Germinal center (tissue), 1 donor: ENCODE results near the gene MMP1.
A peak's percentile ranks its signal among the peaks of the same experiment; 100 is the strongest.

Source experiments
- DNase-seq: peaks from one replicate; pipeline ENCODE4 v3.0.0; 2012; ENCODE audit warnings: mixed read lengths, low spot score

The MMP1 gene

DNA sequence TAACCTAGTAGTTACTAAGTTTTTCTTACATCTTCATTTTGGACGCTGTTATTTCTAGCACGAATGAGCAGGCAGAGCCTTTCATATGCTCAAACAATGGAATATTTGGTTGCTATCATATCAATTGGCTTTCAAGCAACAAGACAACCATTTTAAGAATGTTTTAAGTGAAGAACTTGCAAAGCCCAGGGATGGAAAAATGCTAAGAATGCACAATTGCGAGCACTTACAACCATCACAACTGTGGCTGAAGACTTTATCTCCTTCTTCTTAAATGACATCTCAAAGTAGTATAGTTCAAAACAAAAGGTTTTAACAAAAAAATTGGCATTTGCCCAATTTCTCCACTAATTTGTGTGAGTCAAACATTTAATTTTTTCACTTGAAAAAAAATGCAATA is 8.3 kb upstream of the MMP1 start:
- no peak for DNase-seq

DNA sequence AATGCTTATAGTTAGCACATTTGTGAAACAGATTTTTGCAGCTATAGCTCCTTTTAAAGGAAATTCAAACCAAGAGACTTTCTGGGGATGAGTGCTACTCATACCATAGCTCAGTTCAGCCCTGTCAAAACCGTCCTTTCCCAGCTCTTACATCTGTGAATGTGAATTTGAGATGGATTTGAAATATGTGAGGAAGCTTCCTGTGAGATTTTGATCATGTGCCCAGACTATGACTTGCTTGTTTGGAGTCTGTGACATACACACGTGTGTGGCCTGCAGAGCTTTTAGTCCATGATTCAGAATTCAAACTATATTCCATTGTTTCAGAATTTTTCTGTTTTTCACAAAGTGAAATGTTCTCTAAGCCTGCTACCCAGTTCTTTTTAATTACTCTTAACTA is 4.4 kb upstream of the MMP1 start:
- DNase-seq = no peak

DNA sequence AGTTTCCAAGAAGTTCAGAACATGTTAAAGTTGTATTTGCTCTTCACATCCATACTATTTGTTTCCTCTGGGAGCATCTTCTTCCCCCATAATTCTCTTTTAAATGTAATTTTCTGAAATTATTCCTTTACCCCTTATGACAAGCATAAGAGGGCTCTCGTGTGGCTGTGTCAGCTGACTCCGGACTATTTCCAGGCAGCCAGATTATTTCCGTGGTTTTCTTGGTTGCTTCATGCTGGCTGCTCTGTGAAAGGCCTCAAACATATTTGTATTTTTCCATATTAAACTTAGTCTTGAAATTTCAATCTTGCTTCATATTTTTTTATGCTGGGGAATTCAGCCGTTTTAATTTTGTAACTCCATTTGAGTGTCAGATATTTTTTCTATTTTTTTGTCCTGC is 2.8 kb upstream of the MMP1 start:
- no peak for DNase-seq

DNA sequence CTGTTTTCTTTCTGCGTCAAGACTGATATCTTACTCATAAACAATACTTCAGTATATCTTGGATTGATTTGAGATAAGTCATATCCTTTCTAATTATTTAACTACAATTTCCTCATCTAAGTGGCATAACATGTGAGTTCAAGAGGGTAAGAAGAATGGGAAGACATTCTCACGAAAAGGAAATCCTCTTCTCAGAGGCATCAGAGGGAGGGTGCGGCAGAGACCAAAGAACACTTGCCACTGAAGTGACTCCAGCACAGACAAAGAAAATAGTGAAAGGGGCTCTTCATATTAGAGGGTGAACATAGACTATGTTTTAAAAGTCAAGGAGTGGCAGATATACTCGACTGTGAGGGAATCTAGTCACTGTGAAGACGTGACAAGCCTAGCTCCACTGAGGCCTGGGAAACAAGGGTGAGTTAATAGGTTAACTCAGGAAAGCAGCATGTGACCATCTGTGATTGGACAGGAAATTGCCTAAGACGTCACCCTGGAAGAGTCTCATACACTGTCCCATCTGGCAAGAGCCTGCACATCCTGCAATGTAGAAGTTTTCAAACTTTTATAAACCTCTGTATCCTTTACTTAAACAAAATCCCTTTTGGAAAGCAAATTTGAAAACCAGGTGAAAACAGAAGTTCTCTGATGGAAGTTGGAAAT is 1.9 kb upstream of the MMP1 start:
- no peak for DNase-seq

DNA sequence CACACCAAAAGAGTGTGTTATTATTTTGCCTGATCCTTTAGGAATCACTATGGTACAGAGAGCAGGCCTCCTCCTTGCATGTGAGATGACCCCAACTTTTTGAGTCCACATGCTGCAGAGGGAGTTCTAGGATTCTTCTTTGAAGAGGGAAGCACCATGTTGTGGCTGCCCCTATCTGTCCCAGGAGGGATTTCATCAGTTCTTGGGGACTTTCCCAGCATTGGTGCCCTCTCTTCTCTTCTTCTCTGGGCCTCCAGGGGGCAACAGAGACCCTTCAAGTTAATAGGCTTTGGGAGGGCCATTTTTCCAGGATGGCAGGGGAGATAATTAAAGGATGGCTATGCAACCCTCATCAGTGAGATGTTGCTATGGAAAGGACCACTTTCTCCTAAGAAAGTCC is 3.6 kb downstream of the MMP1 start:
- peak; percentile 48 for DNase-seq

DNA sequence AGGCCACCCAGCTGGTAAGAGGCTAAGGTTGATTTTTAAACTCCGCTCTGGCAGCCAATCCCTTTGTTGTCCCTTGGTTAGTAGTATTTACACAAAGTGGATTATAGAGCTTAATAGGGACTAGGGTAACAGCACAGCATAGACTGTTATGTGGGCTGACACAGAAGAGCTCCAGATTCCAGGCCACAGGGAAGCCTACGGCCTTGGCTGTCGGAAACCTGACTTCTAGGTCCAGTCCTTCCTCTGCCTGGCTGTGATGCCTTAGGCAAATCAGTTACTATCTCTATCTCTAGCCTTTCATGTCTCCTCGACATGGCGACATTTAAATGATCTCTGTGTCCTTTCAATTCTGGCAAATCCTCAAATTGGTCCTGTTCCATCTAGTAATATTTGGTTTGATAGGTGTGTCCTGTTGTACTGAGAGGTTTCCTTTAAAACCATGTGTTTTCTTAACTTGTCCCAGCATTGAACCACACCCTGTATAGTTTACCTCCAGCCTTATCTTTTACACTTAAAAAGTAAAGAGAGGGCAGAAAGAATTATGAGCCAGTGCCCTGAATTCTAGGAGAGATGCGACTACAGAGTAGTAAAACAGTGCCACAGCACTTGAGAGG is 4.2 kb downstream of the MMP1 start:
- no peak for DNase-seq

DNA sequence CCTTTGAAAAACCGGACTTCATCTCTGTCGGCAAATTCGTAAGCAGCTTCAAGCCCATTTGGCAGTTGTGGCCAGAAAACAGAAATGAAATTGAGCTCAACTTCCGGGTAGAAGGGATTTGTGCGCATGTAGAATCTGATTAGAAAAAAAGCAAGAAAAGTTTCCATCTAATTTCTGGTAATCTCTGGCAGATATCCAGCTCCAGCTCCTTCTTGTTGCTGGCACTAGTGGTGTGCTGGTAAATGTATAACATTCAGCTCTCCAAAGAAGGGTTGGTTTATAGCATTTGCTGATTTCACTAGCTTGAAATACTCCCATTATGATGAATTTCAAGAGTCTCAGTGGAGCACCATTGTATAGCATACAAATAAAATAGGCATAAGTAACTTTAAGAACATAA is 5.4 kb downstream of the MMP1 start:
- DNase-seq = no peak

DNA sequence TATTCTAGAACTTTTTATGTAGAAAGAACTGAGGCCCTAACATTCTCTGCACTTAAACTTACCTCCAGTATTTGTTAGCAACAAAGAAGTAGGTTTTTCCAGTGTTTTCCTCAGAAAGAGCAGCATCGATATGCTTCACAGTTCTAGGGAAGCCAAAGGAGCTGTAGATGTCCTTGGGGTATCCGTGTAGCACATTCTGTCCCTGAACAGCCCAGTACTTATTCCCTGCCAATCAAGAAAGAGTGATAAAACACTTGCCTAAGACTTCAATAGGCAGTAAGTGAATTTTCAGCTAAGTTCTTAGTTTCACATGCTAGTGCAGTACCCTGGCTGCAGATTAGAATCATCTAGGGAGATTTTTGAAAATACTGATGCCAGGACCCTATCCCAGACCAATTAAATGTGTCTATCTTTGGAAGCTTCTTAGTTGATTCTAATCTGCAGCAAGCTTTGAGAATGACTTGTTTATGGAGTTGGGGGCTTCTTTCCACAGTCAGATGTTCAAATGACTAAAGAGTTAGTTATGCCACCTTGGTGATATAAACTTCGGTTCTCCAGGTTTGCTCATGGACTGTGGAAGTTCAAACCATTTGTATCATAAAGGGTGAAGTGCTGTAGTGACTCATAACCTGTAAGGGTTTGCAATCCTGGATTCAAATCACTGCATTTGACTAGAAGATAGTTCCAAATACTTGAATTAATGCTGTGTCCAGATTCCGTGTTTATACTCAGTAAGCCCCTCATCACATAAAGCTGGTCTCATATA is 6.5 kb downstream of the MMP1 start:
- no peak for DNase-seq

DNA sequence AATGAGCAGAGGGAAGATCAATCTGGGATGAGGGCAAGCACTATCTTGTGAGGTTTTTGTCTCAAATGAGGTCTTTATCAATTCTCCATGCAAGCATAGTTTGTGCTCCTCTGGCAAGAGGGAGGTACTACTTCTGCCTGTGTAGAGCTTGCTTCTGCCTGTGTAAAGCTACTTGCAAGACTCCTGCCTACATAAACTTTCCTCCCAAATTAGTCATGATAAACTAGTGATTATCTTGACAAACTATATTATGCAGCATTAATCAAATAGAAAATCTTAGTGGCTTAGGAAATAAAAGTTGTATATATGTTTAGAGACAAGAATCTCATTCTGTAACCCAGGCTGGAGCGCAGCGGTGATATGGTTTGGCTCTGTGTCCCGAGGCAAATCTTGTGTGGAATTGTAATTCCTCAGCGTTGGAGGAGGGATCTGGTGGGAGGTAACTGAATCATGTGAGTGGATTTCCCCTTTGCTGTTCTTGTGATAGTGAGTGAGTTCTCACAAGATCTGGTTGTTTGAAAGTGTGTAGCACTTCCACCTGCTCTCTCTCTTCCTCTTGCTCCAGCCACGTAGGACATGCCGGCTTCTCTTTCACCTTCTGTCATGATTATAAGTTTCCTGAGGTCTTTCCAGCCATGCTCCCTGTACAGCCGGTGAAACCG is 9.5 kb downstream of the MMP1 start:
- no peak for DNase-seq

DNA sequence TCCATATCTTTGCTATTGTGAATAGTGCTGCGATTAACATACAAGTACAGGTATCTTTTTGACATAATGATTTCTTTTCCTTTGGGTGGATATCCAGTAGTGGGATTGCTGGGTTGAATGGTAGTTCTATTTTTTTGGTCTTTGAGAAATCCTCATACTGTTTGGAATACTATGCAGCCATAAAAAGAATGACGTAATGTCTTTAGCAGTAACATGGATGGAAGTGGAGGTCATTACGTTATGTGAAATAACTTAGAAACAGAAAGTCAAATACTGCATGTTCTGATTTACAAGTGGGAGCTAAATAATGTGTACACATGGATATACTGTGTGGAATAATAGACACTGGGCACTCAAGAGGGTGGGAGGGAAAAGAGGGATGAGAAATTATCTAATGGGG is 13.6 kb downstream of the MMP1 start:
- DNase-seq = no peak

DNA sequence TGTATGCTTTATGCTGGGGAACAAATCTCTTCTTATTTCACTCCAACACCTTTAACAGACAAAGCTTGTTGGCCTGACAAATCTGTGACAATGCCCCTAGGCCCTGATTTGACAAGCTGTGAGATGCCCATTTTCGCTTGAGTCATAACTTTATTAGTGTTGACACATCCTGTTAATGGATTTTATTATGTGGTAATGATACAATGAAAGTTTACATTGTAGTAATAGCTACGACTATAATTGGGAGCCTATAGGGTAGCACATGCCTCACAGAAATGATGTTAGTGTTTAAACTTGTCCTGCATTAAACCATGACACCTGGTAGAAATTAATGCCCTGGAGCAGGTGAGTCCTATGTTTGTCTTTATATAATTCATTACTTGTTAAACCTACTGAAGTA is 14.2 kb downstream of the MMP1 start:
- no peak for DNase-seq

DNA sequence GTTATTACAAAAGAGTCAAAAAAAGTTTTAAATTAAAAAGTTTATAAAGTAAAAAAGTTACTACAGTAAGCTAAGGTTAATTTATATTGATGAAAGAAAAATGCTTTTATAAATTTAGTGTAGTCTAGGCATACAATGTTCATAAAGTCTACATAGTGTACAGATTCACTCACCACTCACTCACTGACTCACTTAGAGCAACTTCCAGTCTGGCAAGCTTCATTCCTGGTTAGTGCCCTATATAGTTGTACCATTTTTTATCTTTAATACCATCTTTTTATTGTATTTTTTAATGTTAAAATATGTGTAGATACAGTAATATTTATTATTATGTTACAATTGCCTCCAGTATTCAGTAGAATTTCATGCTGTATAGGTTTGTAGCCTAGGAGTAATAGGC is 14.9 kb downstream of the MMP1 start:
- DNase-seq = no peak

DNA sequence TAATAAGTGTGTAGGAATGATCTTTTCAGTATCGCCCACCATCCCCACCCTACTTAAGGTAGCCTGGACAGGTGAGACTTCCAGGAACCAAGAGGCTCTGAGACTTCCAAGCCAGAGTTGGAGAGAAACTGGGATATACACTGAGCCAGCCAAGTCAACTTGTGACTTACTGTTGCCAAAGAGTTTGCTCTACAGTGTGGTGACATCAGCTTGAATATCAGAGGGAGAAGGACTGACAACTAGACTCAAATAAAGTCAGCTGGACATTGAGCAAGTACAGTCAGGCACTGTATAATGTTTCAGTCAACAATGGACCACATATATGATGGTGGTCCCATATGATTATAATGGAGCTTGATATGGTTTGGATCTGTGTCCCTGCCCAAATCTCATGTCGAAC is 16.3 kb downstream of the MMP1 start:
- no peak for DNase-seq

DNA sequence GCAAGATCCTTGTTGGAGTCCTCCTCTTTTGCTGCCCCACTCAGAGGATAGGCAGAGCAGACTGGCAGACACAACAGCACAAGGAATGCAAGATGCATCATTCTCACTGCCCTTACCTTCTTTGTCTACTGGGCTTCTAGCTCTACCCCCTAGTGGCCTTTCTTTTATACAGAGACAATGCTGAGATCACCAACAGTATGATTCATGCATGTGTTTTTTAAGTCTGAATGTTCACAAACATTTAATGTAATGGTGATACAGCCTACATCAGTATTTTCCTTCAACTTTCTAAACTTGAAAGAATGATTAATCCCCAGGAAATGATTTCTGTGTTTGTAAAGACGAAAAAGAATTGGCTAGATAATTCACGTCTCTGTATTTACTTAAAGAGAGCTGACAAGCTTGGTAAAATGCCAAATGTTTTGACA is 17.5 kb downstream of the MMP1 start, which contains the start of gene MMP10:
MMP10 (minus strand) TSS at position 138 of the 428 bp plus-strand sequence; CDS start at position 101, 37 bp downstream.
- DNase-seq = peak; percentile 8

DNA sequence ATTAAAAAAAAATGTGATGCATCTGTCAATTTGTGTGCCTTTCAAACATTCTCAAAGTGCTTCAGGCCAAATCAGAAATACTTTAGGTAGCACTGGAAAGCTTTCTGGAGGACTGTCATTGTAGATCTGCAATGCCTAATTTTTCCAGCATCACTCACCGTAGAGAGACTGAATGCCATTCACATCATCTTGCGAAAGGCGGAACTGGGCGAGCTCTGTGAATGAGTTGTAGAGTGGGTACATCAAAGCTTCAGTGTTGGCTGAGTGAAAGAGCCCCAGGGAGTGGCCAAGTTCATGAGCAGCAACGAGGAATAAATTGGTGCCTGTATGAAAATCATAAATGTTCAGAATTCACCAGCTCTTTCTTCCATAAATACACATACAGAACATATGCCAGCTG is 21.5 kb downstream of the MMP1 start:
- no peak for DNase-seq

DNA sequence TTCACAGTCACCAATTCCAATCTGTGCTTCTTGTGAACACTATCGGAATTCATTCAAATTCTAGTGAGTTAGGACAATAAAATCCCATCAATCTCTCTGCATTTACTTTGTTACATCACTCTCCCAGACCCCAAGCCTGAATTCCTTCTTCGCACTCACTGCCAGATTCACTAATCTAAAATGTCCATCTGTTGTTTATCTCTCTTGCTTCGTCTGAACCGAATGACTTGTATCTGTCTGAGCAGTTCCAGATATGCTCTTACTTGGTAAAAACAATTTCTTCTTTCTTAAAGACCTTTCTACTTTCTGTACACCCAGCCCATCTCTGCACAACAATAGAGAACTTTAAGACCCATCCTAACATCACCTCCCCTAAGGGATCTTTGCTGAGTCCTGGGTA is 24.6 kb downstream of the MMP1 start:
- no peak for DNase-seq

DNA sequence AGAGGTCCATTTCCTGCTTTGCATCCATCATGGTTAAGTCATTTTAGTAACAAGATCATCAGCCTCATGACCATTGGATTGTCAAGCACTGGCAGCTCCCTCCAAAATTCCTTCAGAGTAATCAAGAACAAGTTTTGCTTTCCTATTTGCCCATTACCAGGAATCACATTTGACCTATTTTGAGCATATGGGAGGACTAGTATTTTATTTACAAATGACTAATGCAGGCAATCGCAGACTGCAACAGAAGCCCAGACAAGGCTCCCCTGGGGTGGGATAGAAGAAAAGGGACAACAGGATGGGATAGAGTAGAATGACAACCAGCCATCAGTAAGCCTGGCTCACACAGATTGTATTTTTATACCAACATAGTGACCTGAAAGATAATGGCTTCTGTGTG is 26.6 kb downstream of the MMP1 start:
- DNase-seq = no peak

DNA sequence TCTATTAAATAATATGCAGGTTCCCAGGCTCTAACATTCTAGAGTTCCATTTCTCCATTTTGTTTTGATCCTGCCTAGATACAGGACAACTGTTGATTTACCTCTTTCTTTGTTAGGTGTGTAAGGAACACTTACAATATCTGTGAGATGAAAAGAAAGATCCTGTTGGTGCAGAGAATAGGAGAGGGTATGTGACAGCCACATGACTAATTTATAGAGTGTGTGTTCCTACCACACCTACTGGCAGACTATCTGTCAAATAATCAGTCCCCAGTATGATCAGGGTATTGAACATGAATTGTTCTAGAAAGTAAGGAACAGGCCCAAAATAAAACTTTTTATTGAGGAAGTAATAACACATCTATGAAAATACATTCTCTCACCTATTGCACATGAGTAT is 27.8 kb downstream of the MMP1 start:
- DNase-seq = no peak

DNA sequence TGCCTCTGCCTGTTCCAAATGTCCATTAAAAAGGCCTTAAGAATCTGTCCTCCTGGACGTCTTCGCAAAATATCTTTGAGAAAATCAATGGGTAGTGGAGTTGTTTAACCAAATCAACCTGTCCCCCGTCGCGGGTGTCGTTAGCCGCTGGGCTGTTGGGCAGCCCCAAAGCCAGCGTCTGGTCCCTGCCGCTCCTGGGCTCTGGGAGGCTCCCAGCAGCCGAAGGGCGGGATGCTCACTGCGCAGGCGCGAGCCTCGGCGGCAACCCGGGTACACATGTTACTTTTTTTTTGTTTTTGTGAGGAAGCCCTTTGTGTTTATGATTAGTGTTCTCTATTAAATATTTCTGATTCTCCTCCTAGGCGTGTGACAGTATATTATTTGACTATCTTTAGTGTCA is 30.2 kb downstream of the MMP1 start:
- no peak for DNase-seq

DNA sequence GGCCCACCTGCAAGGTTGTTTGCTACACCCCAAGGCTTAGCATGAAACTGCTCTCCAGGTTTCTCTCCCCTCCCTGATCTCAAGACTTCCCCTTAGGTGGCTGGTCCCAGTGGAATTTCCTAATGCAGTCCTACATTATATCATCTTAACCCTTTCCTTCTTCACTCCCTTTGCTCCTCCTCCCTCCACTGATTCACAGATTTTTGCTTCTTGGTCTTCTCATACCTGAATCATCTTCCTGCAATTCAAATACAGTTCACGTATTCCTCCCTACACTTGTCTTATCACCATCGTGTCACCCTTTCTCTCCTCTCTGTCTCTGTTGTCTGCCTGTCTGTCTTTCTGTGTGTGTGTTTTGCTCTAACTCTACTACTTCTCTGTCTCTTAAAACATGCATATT is 34.5 kb downstream of the MMP1 start:
- no peak for DNase-seq

DNA sequence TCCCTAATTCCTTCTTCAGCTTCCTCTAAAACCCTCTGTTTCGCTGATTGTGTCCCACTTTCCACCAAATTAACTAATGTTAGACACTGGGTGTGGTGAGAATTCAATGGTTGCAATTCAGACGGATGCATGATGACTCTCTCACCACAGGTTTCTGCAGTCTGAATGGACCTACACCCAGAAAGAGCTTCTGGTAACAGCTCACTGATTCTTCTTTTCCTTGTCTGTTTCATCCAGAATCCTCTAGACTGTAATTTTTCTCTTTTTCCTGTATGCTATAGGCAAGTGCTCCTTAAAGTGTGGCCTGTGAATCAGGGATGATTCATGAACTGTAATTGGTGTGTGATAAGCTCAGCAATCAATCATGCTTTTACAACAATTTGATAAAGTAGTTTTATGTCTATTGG is 35.6 kb downstream of the MMP1 start:
- DNase-seq = no peak

DNA sequence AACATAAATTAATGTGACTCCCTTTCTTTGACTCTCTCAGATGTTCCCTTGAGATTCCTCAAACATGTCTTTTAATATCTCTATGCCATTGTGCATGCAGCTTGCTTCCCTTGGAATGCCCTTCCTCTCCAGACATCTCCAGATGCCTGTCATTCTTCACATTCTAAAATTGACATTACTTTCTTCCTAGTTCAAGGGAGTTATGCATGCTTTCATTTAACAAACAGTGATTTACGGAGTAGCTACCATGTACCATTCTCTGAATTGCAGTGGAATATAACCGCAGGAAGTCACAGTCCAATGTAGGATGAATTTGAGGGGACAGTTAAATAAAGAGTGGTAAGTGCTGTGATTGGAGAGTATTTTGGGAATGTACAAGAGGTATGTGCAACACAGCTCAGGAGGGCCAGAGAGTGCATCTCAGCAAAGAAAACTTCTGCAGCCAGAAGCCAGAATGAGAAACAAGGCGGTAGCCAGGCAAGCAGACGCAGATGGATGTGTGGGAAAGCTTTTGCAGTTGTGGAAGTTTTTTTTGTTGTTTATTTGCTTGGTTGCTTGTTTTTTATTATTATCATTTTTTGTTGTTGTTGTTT is 36.2 kb downstream of the MMP1 start:
- no peak for DNase-seq
